HepG2 (cell line): Measurements from ENCODE around the gene C1orf115. TPM values are rescaled to one million over a fixed set of nuclear protein-coding genes. Genes with fewer than 3 reads are reported as not detected.

Experiments used
- CBX1 ChIP-seq: IDR thresholded peaks from one replicate; pipeline ENCODE4 v1.6.1; 2016; ENCODE audit warnings: antibody characterized with exemption, low read depth
- FOXK1 ChIP-seq: sonication (generic); formaldehyde crosslinking; IDR thresholded peaks from 2 replicates; pipeline ENCODE4 v1.4.0; 2020; ENCODE audit warnings: low read depth, missing genetic modification reagents, borderline replicate concordance
- FOXO1 ChIP-seq: sonication (generic); formaldehyde crosslinking; IDR thresholded peaks from 2 replicates; pipeline ENCODE4 v1.4.0; 2020; ENCODE audit warnings: missing genetic modification reagents
- GATAD1 ChIP-seq: IDR thresholded peaks from 2 replicates; pipeline ENCODE4 v1.6.1; 2016; ENCODE audit warnings: missing genetic modification reagents, missing compliant biosample characterization
- HES4 ChIP-seq: sonication (generic); formaldehyde crosslinking; IDR thresholded peaks from 2 replicates; pipeline ENCODE4 v1.9.0; 2021; ENCODE audit warnings: mild to moderate bottlenecking, missing genetic modification reagents, borderline replicate concordance
- HNF1B ChIP-seq: sonication (generic); formaldehyde crosslinking; IDR thresholded peaks from 2 replicates; pipeline ENCODE4 v1.5.1; 2020; ENCODE audit warnings: mild to moderate bottlenecking, moderate library complexity, missing genetic modification reagents
- IRF2 ChIP-seq: IDR thresholded peaks from 2 replicates; pipeline ENCODE4 v1.6.1; 2018; ENCODE audit warnings: missing genetic modification reagents, missing compliant biosample characterization
- KLF9 ChIP-seq: IDR thresholded peaks from 2 replicates; pipeline ENCODE4 v1.6.1; 2016; ENCODE audit warnings: low read depth
- MIER3 ChIP-seq: IDR thresholded peaks from 2 replicates; pipeline ENCODE4 v1.6.1; 2016; ENCODE audit warnings: missing compliant biosample characterization, borderline replicate concordance
- MXD3 ChIP-seq: IDR thresholded peaks from 2 replicates; pipeline ENCODE4 v1.6.1; 2016; ENCODE audit warnings: mild to moderate bottlenecking, missing biosample characterization, missing genetic modification reagents
- ONECUT2 ChIP-seq: sonication (generic); formaldehyde crosslinking; IDR thresholded peaks from 2 replicates; pipeline ENCODE4 v1.4.0; 2020; ENCODE audit warnings: missing genetic modification reagents
- PCBP2 ChIP-seq: fragments of 200-400 bp; formaldehyde crosslinking; optimal IDR thresholded peaks from 2 replicates; pipeline ENCODE3; 2018; ENCODE audit warnings: low read length, low read depth; ENCODE audit not compliant: poor library complexity, severe bottlenecking
- PHF5A ChIP-seq: IDR thresholded peaks from one replicate; pipeline ENCODE4 v1.6.1; 2018; ENCODE audit warnings: low read depth, missing genetic modification reagents; ENCODE audit not compliant: unreplicated experiment
- PRMT3 ChIP-seq: sonication (generic); formaldehyde crosslinking; IDR thresholded peaks from 2 replicates; pipeline ENCODE4 v1.8.1; 2022; ENCODE audit warnings: low read depth, mild to moderate bottlenecking, moderate library complexity, missing genetic modification reagents, borderline replicate concordance
- RFX5 ChIP-seq: IDR thresholded peaks from 2 replicates; pipeline ENCODE4 v1.6.1; 2011; ENCODE audit warnings: low read depth, low read length, improper control_type of control experiment
- SMYD3 ChIP-seq: sonication (generic); formaldehyde crosslinking; IDR thresholded peaks from 2 replicates; pipeline ENCODE4 v1.8.1; 2023; ENCODE audit warnings: mild to moderate bottlenecking, missing genetic modification reagents
- THAP7 ChIP-seq: sonication (generic); formaldehyde crosslinking; IDR thresholded peaks from 2 replicates; pipeline ENCODE4 v1.8.1; 2023; ENCODE audit warnings: mild to moderate bottlenecking, missing genetic modification reagents
- ZEB1 ChIP-seq: IDR thresholded peaks from 2 replicates; pipeline ENCODE4 v1.6.1; 2012; ENCODE audit warnings: mild to moderate bottlenecking, low read depth, inconsistent platforms; ENCODE audit not compliant: insufficient replicate concordance
- ZFP62 ChIP-seq: sonication (generic); formaldehyde crosslinking; IDR thresholded peaks from 2 replicates; pipeline ENCODE4 v1.4.0; 2020; ENCODE audit warnings: missing genetic modification reagents
- ZFY ChIP-seq: sonication (generic); formaldehyde crosslinking; IDR thresholded peaks from 2 replicates; pipeline ENCODE4 v1.4.0; 2020; ENCODE audit warnings: missing genetic modification reagents
- ZNF556 ChIP-seq: sonication (generic); formaldehyde crosslinking; IDR thresholded peaks from 2 replicates; pipeline ENCODE4 v1.4.0; 2020; ENCODE audit warnings: mild to moderate bottlenecking, missing genetic modification reagents, borderline replicate concordance
- ZNF567 ChIP-seq: sonication (generic); formaldehyde crosslinking; IDR thresholded peaks from 2 replicates; pipeline ENCODE4 v1.8.1; 2023; ENCODE audit warnings: mild to moderate bottlenecking, missing genetic modification reagents, borderline replicate concordance
- ZNF598 ChIP-seq: sonication (generic); formaldehyde crosslinking; IDR thresholded peaks from 2 replicates; pipeline ENCODE4 v1.5.1; 2020; ENCODE audit warnings: mild to moderate bottlenecking, missing genetic modification reagents, borderline replicate concordance
- ZNF766 ChIP-seq: sonication (generic); formaldehyde crosslinking; IDR thresholded peaks from 2 replicates; pipeline ENCODE4 v1.5.0; 2020; ENCODE audit warnings: missing genetic modification reagents, borderline replicate concordance
- polyA plus RNA-seq, 8 experiments: library from polyadenylated mRNA; depleted of rRNA in 3 of 8; stranded (reverse) in 7 of 8; unstranded in 1 of 8; fragments of >200 nt; fragmentation: Illumina TruSeq in 4 of 8; extraction: Trizol in 4 of 8; gene quantifications; 2 replicates each; pipeline versions ENCODE4 v1.2.1 to v1.2.3, GENCODE V29; 2011 to 2016; ENCODE audit warnings: low read depth in 4 of 8, missing spikeins in 1 of 8, mixed read lengths in 1 of 8; ENCODE audit not compliant: insufficient read depth in 1 of 8
- total RNA-seq, 5 experiments: library from RNA; depleted of rRNA; stranded (reverse); fragments of >200 nt; fragmentation: Illumina TruSeq; extraction: Trizol; gene quantifications; 2 replicates each; pipeline ENCODE4 v1.2.3, GENCODE V29; 2016; ENCODE audit warnings: low read depth in 1 of 5
- TF ChIP-seq, protein P1 (sequence below): sonication (generic); formaldehyde crosslinking; IDR thresholded peaks from 2 replicates; pipeline ENCODE4 v1.4.0; 2020; ENCODE audit warnings: missing genetic modification reagents, borderline replicate concordance
- TF ChIP-seq, protein P2 (sequence below): IDR thresholded peaks from 2 replicates; pipeline ENCODE4 v1.6.1; 2016

C1orf115 gene
- total and polyA plus RNA-seq, 2 of the 13 experiments (the other 11 are each of a cell fraction or from before 2014, with no cell fraction given), result 25.2 to 85.9 TPM

DNA sequence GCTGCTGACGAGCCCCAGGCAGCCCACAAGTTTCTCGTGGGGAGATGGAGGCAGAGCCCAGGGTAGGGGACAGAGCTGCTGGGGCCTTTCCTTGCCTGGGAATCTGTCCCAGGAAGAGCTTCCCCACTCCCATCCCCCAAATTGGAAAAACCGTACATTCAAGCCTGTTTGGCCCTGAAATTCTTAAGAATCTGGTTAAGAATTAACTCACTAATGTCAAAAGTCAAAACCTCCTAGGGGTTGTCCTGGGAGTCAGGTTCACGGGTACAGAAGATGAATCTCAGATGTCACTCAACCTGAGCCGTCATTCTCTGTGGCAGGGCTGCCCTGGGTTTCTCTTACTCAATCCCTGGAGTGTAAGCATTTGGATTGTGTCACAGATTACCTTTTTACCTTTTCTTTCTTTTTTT, 8.4 kb downstream of the C1orf115 start (continued):
- TF ChIP-seq PRMT3 (CRISPR knock-in tag) (no peak), ZNF766 (CRISPR knock-in tag) (no peak), SMYD3 (CRISPR knock-in tag) (no peak), PCBP2 (no peak), ZFY (no peak; the same call in 1 of the 2 replicates), GATAD1 (CRISPR knock-in tag) (no peak), CBX1 (no peak), FOXO1 (CRISPR knock-in tag) (0 out of 2 replicates have a peak, but pooled peaks have one; percentile 15), PHF5A (no peak), MXD3 (no peak), KLF9 (CRISPR knock-in tag) (no peak), THAP7 (no peak), RFX5 (no peak), ZNF556 (CRISPR knock-in tag) (no peak), IRF2 (CRISPR knock-in tag) (no peak), ZFP62 (no peak), HNF1B (CRISPR knock-in tag) (peak; percentile 91), MIER3 (no peak), HES4 (no peak), ZNF598 (CRISPR knock-in tag) (no peak), ZNF567 (no peak), ZEB1 (peak; percentile 82), FOXK1 (CRISPR knock-in tag) (no peak), ONECUT2 (CRISPR knock-in tag) (no peak)
- TF ChIP-seq, protein P1, sequence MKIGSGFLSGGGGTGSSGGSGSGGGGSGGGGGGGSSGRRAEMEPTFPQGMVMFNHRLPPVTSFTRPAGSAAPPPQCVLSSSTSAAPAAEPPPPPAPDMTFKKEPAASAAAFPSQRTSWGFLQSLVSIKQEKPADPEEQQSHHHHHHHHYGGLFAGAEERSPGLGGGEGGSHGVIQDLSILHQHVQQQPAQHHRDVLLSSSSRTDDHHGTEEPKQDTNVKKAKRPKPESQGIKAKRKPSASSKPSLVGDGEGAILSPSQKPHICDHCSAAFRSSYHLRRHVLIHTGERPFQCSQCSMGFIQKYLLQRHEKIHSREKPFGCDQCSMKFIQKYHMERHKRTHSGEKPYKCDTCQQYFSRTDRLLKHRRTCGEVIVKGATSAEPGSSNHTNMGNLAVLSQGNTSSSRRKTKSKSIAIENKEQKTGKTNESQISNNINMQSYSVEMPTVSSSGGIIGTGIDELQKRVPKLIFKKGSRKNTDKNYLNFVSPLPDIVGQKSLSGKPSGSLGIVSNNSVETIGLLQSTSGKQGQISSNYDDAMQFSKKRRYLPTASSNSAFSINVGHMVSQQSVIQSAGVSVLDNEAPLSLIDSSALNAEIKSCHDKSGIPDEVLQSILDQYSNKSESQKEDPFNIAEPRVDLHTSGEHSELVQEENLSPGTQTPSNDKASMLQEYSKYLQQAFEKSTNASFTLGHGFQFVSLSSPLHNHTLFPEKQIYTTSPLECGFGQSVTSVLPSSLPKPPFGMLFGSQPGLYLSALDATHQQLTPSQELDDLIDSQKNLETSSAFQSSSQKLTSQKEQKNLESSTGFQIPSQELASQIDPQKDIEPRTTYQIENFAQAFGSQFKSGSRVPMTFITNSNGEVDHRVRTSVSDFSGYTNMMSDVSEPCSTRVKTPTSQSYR, result peak; percentile 54; the same call in 1 of the 2 replicates
- TF ChIP-seq, protein P2, sequence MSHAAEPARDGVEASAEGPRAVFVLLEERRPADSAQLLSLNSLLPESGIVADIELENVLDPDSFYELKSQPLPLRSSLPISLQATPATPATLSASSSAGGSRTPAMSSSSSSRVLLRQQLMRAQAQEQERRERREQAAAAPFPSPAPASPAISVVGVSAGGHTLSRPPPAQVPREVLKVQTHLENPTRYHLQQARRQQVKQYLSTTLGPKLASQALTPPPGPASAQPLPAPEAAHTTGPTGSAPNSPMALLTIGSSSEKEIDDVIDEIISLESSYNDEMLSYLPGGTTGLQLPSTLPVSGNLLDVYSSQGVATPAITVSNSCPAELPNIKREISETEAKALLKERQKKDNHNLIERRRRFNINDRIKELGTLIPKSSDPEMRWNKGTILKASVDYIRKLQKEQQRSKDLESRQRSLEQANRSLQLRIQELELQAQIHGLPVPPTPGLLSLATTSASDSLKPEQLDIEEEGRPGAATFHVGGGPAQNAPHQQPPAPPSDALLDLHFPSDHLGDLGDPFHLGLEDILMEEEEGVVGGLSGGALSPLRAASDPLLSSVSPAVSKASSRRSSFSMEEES (CRISPR knock-in tag), result no peak
